Measurements from ENCODE around the gene TBL1X.

Gene TBL1X

DNA sequence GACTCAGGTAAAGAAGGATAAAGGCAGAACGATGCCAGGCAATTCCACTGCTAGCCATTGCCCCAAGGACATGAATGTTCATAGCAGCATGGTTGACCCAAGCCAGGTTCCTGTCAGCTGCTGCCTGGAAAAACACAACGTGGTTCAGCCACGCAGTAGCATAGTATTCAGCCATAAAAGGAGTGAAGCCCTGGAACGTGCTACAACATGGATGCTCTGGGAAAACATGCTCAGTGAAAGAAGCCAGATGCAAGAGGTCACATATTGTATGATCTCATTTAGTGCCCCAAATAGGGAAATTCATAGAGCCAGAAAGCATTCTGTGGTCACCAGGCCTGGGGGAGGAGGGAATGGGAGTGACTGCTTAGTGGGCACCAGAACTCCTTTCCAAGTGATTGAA is 170.9 kb downstream of the TBL1X start:
- no peak for DNase-seq

DNA sequence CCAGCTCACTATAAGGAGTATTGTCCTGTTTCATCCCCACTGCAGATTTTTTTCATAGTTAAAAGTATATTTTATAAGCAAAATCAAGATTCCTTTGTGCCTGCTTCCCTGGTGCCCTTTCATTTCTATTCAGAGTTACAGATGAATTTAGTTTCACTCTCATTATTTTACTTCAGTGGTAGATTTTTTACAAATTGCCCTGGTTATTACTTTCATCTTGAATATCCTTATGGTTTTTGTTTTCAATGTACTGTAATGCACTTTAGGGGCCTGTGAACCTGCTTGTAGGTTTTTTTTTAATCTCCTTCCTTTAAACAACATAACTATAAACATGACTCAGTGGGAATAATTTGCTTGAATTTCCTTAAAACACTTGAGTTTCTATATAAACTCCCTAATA is 174.0 kb downstream of the TBL1X start:
- DNase-seq, result no peak

GRCh38 chrX:9642270-9642995 is 177.6 kb downstream of the TBL1X start:
- no peak for DNase-seq

DNA sequence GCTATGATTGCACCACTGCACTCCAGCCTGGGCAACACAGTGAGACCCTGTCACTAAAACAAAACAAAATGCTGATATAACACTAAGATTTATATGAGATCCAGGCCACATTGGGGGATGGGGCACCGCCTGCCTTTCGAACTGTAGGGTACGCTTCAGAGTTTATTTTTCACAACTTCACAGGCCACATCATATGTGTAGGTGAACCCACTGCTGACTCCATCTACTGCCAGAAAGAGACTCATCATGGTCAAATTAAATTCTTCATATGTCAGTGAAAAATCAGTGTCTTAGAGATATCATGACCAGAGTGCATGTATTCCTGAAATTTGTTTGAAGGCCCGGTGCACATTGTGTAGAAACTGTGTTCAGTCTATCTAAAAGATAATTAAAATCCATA is 178.9 kb downstream of the TBL1X start:
- DNase-seq, result no peak

DNA sequence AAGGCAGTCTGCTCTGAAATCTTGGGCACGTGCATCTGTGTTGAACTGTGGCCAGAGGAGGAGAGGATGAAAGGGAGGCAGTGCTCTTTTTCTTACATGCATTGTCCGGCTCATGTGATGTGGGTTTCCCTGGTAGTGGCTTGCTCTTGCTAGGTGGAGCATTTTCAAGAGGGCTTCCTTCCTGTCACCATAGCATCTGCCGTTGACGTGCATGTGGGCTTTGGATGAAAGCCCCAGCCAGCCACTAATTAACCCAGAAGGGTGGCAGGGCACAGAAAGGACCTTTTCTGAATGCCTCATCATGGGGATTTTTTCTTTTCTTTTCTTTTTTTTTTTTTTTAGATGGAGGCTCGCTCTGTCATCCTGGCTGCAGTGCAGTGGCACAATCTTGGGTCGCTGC is 179.5 kb downstream of the TBL1X start:
- no peak for DNase-seq

DNA sequence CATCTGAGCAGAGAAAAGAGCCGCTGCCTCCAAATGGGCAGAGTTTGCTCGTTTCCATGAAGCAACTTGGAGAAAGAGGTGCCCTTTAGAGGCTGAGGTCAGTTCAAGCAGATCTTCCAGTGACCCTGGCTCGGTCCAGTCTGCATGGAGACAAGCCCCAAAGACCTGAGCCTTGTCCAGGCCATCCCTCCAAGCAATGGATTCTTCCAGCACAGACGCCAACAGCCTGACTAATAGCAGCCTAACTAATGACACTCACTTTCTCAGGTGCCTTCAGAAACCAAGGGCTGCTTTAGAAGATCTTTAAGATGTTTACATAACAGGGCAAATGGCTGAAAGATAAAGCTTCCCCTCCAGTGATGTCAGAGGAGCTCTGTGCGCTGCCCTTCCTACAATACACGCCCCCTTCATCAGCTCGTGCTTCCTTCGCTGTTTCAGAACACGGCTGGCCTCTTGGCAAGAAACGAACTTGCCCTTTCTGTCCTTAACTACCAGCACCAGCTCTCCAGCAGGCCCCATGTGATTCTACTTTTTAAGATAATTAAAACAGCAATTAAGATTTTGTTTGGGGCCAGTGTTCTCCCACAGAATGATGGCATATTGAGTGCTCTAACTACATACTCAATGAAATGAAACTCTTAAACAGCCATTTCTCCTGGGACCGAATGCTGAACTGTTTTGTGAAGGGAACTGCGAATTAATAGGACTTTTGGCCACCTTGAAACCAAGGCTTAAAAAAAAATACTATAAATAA is 181.8 kb downstream of the TBL1X start:
- DNase-seq, result no peak

GRCh38 chrX:9647431-9647830 is 182.6 kb downstream of the TBL1X start:
- no peak for DNase-seq

DNA sequence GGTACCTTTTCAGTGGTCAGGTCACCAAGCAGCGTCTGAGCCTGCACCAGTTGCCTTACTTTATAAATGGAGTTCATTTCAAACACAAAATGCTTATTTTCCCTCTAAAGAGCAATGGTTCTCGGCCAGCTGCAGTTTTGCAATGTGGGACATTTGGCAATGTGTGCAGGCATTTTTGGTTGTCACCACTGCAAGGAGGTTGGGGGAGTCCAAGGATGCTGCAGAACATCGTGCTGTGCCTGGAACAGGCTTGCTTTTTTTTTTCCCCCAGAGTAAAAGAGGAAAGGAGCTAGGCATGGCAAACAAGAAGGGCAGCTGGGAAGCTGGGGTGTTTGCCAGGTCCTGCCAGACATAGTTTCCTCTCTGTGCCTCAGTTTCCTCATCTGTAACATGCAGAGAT is 185.2 kb downstream of the TBL1X start:
- no peak for DNase-seq

DNA sequence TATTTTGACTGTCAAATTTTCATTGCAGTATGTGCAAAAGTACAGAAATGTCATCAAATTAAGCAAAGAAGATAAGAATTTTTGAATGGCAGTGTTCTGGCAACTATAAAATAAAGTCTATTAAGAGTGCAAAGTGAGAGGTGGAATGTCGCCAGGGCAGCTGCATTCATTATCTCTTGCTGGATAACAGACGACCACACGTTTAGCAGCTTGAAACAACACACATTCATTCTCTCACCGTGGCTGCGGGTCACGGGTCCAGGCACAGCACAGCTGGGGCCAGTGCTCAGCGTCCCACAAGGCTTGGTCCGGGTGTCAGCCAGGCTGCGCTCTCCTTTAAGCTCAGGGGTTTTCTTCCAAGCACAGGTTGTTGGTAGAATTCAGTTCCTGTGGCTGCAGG is 186.9 kb downstream of the TBL1X start:
- peak in 1 of 2 experiments; percentile 6 for DNase-seq

DNA sequence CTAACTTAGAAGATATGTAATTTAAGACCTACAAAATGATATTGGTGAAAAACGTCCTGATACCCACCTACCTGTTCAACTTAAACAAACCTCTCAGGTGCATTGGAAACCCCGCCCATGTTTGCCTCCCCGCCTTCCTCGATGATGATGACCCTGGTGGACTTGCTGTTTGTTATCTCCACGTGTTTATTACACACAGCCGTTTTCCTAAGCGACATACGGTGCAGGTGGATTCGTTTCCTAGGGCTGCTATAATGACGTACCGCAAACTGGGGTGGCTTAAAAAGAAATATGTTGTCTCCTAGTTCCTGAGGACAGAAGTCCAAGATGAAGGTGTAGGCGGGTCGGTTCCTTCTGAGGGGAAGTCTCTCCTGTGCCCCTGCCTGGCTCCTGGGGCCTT is 190.1 kb downstream of the TBL1X start:
- DNase-seq, result no peak

DNA sequence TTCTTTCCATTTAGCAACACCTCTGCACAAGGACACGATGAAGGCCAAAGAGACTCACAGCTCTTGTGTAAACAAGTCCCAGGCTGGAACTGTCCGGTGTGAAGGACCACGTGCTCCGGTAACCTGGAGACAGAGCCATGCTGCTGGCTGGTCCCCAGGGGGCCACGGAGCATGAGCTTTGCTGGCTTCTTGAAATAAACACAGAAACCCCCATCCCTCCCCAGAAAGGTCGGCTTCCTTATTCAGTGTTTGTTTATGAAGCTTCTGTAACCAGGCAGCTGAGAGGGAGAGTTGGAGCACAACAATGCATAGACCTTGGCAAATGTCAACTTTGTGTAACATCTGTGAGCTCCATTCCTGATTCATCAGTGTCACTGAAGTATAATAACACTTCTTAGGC is 191.4 kb downstream of the TBL1X start:
- no peak for DNase-seq

DNA sequence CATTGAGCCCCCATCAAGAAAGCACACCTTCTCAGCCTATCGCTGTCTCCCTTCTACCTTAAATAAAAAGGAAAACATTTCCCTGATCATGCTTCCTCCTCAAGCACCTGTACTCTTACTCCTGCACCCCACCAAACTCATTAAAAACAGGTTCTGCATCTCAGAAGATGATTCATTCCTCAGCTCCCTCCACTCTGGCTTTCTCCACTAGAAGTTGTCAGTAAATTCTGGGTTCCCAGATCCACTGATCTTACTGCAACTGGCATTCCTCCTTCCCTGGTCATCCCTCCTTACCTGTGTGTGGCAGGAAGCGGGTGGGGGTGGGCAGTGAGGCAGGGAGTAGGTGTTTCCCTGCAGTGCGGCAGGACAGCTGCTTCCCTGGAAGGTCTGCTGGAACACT is 192.0 kb downstream of the TBL1X start:
- no peak for DNase-seq

DNA sequence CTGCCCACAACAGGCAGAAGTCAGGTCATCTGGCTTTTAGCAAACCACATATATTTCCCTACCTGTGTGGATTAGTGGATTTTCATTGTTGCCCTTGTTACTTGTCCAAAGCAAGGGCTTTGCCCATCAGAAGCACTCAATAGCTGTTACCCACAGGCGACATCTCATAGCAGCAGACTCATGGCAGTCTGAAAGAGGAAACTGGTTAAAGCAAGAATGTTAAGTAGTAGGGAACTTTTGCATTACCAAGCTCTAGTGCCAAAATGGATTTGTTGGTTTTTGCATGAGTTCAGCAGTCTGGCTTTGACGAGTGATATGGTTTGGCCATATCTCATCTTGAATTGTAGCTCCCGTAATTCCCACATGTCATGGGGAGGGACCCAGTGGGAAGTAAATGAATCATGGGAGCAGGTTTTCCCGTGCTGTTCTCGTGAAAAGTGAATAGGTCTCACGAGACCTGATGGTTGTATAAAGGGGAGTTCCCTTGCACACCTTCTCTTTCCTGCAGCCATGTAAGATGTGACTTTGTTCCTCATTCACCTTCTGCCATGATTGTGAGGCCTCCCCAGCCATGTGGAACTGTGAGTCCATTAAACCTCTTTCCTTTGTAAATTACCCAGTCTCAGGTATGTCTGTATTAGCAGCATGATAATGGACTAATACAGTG is 192.9 kb downstream of the TBL1X start:
- DNase-seq, result no peak

DNA sequence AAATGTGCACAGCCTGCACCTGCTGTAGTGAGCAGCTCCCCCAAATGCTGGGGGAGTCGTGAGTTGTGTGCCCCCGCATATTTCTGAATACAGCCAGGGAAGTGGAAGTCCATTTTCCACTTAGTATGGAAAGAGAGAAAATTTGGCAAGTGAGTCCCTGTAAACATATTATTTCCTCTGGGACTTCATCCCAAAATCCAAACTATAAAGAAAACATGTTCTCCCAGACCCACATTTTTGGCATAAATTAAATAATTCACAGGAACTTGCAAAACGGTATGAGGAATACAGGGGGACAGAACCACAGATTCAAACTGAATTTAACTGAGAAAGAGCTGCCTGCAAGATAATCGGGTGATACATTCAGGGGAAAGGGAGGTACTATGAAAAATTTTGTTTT is 193.6 kb downstream of the TBL1X start:
- no peak for DNase-seq

GRCh38 chrX:9659571-9660195 is 194.8 kb downstream of the TBL1X start:
- no peak for DNase-seq

- DNase-seq, result no peak
These were observed 197.3 kb downstream of the TBL1X start for GRCh38 chrX:9662148-9662547.

- DNase-seq, result no peak
These were observed 198.4 kb downstream of the TBL1X start for GRCh38 chrX:9663216-9663615.

DNA sequence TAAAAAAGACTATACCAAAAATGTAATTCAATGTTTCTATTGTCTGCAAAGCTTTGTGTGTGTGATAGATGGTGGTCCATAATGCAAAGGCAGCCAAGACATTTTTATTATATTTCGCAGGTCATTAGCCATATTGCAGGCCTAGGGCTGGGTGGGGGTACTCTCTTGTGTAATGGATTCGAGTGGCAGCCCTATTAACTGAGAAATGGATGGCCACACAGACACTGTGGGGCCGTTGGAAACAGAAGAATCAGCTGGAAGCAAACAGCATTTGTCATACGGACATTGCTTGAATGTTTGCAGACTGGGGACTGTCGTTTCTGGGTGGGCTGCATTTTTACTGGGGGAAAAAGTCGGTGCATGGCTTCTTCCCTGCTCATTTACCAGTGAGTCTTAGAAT is 199.4 kb downstream of the TBL1X start:
- DNase-seq, result no peak

DNA sequence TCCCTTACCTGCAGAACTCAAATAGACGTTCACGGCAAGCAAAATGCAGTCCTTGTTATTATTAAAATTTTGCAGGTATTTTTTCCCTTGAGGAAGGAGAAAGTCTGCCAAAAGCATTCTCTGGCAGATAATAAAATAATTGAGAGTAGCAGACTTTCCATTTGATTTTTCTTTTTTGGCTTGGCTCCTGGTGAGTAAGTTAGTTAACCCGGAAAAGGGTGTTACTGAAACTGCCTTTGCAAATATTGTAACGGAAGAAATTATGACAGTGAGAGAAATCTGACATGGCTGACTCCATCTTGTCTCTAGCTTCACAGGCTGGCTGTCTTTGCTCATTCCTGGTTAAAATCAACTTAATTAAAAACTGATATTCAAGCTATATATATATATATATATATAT is 200.3 kb downstream of the TBL1X start:
- DNase-seq, result no peak

- no peak for DNase-seq
These were observed 203.7 kb downstream of the TBL1X start for GRCh38 chrX:9668537-9668936.

GRCh38 chrX:9670136-9670814 is 205.4 kb downstream of the TBL1X start:
- DNase-seq, result no peak

DNA sequence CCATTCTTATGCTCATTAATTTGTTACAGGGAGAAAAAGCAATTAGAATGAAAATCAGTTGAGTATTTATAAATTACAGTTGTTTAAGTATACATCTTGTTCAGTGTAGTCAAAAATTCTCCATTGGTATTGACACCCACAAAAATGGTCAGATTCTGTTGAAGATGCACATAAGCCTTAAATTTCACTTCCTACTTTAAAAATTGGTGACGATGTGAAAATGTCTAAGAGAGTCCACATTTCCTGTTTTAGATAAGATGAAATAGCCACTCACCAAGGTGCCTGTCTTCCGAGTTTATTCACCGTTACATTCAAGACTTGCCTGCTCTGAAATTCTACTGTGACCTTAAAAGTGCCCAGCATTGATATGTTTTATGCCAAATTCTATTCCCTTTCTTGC is 207.1 kb downstream of the TBL1X start:
- no peak for DNase-seq

GRCh38 chrX:9676306-9676705 is 211.4 kb downstream of the TBL1X start:
- DNase-seq, result no peak
